ENCODE data around the gene AIFM3.

AIFM3 gene

GRCh38 chr22:20966883-20967696, at the start of gene AIFM3:
Gene AIFM3 (plus strand): TSS chr22:20967255. CDS start chr22:20967945, 690 bp downstream.
- peaks cover 18 to 60% (median 46%) of the 10 kb centered on the region in 10 experiments; a peak in 19 of 20 replicates for H3K4me1 ChIP-seq
- peak within 1 kb of the TSS in 3 of 11 experiments; percentile 3 to 52 (median 18); a peak in 5 of 22 replicates for H3K9ac ChIP-seq
- H4K20me1 ChIP-seq: peaks cover 0 to 36% (median 16%) of the 10 kb centered on the region in 11 experiments; a peak in 13 of 22 replicates
- H3K4me2 ChIP-seq: peak within 1 kb of the TSS; percentile 19 to 95 (median 88); a peak in 20 of 22 replicates
- no peaks in the 10 kb centered on the region for H3K36me3 ChIP-seq
- no peaks in the 10 kb centered on the region for H3K9me3 ChIP-seq (replicated peaks in 1 of 11)
- no peak for TF ChIP-seq Cebpa-rat (IDR thresholded peaks at IDR 0.05)
- H3K4me3 ChIP-seq: peak within 1 kb of the TSS in 1 of 10 experiments; percentile 15; a peak in 1 of 20 replicates
- peak within 1 kb of the TSS in 1 of 11 experiments; percentile 56; a peak in 1 of 22 replicates for H3K27ac ChIP-seq
- H3K27me3 ChIP-seq: peaks cover 37 to 55% (median 42%) of the 10 kb centered on the region in 11 experiments

GRCh38 chr22:20918663-20919218, 48.3 kb upstream of the AIFM3 start:
- TF ChIP-seq Cebpa-rat (IDR thresholded peaks at IDR 0.05): no peak
- H3K4me1 ChIP-seq: peaks cover 23 to 46% (median 39%) of the 10 kb centered on the region in 10 experiments
- H3K27me3 ChIP-seq: no peaks in the 10 kb centered on the region
- peaks cover 53 to 64% (median 61%) of the 10 kb centered on the region in 11 experiments for H4K20me1 ChIP-seq
- peak overlapping the region; percentile 29 to 96 (median 94); a peak in 20 of 22 replicates for H3K27ac ChIP-seq
- peaks cover 0 to 22% (median 10%) of the 10 kb centered on the region in 11 experiments; a peak in 16 of 22 replicates for H3K36me3 ChIP-seq
- peak overlapping the region; percentile 92 to 98 (median 96) for H3K9ac ChIP-seq
- H3K9me3 ChIP-seq (replicated peaks in 1 of 11): no peaks in the 10 kb centered on the region
- peak overlapping the region; percentile 74 to 98 (median 90) for H3K4me2 ChIP-seq
- H3K4me3 ChIP-seq: peak overlapping the region; percentile 93 to 99 (median 97)

GRCh38 chr22:20919718-20920117, 47.3 kb upstream of the AIFM3 start:
- peaks cover 32 to 56% (median 48%) of the 10 kb centered on the region in 10 experiments for H3K4me1 ChIP-seq

GRCh38 chr22:20920881-20921203, 46.2 kb upstream of the AIFM3 start:
- peak overlapping the region; percentile 93 to 99 (median 97) for H3K4me3 ChIP-seq
- peak overlapping the region in 2 of 11 experiments; percentile 7 to 27; a peak in 2 of 22 replicates for H3K27ac ChIP-seq
- TF ChIP-seq Cebpa-rat (IDR thresholded peaks at IDR 0.05): no peak
- H3K9ac ChIP-seq: peak overlapping the region; percentile 92 to 98 (median 96); a peak in 21 of 22 replicates
- H3K4me2 ChIP-seq: peak overlapping the region; percentile 74 to 98 (median 90)
- no peaks in the 10 kb centered on the region for H3K9me3 ChIP-seq (replicated peaks in 1 of 11)
- peaks cover 74 to 85% (median 82%) of the 10 kb centered on the region in 11 experiments for H4K20me1 ChIP-seq
- H3K27me3 ChIP-seq: no peaks in the 10 kb centered on the region
- H3K36me3 ChIP-seq: peaks cover 0 to 43% (median 31%) of the 10 kb centered on the region in 11 experiments; a peak in 18 of 22 replicates
- peaks cover 32 to 67% (median 54%) of the 10 kb centered on the region in 10 experiments for H3K4me1 ChIP-seq

More at GRCh38 chr22:20919718-20920117, 47.3 kb upstream of the AIFM3 start:
- peak overlapping the region; percentile 74 to 98 (median 90) for H3K4me2 ChIP-seq
- H3K9ac ChIP-seq: peak overlapping the region; percentile 92 to 98 (median 96)
- no peak for TF ChIP-seq Cebpa-rat (IDR thresholded peaks at IDR 0.05)
- H4K20me1 ChIP-seq: peaks cover 63 to 73% (median 71%) of the 10 kb centered on the region in 11 experiments
- H3K4me3 ChIP-seq: peak overlapping the region; percentile 93 to 99 (median 97)
- H3K36me3 ChIP-seq: peaks cover 0 to 32% (median 20%) of the 10 kb centered on the region in 11 experiments; a peak in 18 of 22 replicates
- H3K9me3 ChIP-seq (replicated peaks in 1 of 11): no peaks in the 10 kb centered on the region
- H3K27me3 ChIP-seq: no peaks in the 10 kb centered on the region
- peak overlapping the region in 10 of 11 experiments; percentile 2 to 48 (median 15); a peak in 7 of 22 replicates for H3K27ac ChIP-seq

- H3K4me3 ChIP-seq: no peak overlapping the region
These were observed 44.8 kb upstream of the AIFM3 start for GRCh38 chr22:20922141-20922751.

GRCh38 chr22:20926243-20926642, 40.8 kb upstream of the AIFM3 start:
- Histone ChIP-seq H3K36me3 (peaks cover 0 to 87% (median 52%) of the 10 kb centered on the region in 11 experiments; a peak in 20 of 22 replicates), H3K4me3 (no peak overlapping the region), H3K27ac (peak overlapping the region in 1 of 11 experiments; percentile 17; a peak in 1 of 22 replicates), H3K4me2 (peak overlapping the region in 4 of 11 experiments; percentile 20 to 77 (median 58); a peak in 7 of 22 replicates), H4K20me1 (peaks cover 99 to 100% (median 100%) of the 10 kb centered on the region in 11 experiments), H3K27me3 (no peaks in the 10 kb centered on the region), H3K4me1 (peaks cover 20 to 90% (median 37%) of the 10 kb centered on the region in 10 experiments), H3K9ac (peak overlapping the region in 2 of 11 experiments; percentile 18 to 51; a peak in 3 of 22 replicates), H3K9me3 (replicated peaks in 1 of 11) (no peaks in the 10 kb centered on the region)
- TF ChIP-seq Cebpa-rat (IDR thresholded peaks at IDR 0.05): no peak

More at GRCh38 chr22:20922141-20922751, 44.8 kb upstream of the AIFM3 start:
- TF ChIP-seq Cebpa-rat (IDR thresholded peaks at IDR 0.05): no peak
- no peak overlapping the region for H3K27ac ChIP-seq
- H3K36me3 ChIP-seq: peaks cover 0 to 55% (median 34%) of the 10 kb centered on the region in 11 experiments; a peak in 18 of 22 replicates
- H3K27me3 ChIP-seq: no peaks in the 10 kb centered on the region
- peaks cover 88 to 99% (median 96%) of the 10 kb centered on the region in 11 experiments for H4K20me1 ChIP-seq
- H3K4me2 ChIP-seq: peak overlapping the region; percentile 27 to 98 (median 87); a peak in 18 of 22 replicates
- H3K4me1 ChIP-seq: peaks cover 36 to 76% (median 53%) of the 10 kb centered on the region in 10 experiments
- H3K9me3 ChIP-seq (replicated peaks in 1 of 11): no peaks in the 10 kb centered on the region
- H3K9ac ChIP-seq: peak overlapping the region in 1 of 11 experiments; percentile 34; a peak in 2 of 22 replicates

- Histone ChIP-seq H3K27ac (no peak overlapping the region), H3K9me3 (replicated peaks in 1 of 11) (no peaks in the 10 kb centered on the region), H3K36me3 (peaks cover 0 to 88% (median 56%) of the 10 kb centered on the region in 11 experiments; a peak in 20 of 22 replicates), H3K4me3 (no peak overlapping the region), H4K20me1 (peaks cover 99 to 100% (median 100%) of the 10 kb centered on the region in 11 experiments), H3K4me2 (peak overlapping the region in 2 of 11 experiments; percentile 1 to 44; a peak in 2 of 22 replicates), H3K27me3 (no peaks in the 10 kb centered on the region), H3K4me1 (peaks cover 12 to 87% (median 21%) of the 10 kb centered on the region in 10 experiments; a peak in 18 of 20 replicates), H3K9ac (no peak overlapping the region)
- TF ChIP-seq Cebpa-rat (IDR thresholded peaks at IDR 0.05): no peak
These were observed 39.0 kb upstream of the AIFM3 start for GRCh38 chr22:20927940-20928572.

GRCh38 chr22:20928573-20928967, 38.5 kb upstream of the AIFM3 start:
- peaks cover 1 to 88% (median 56%) of the 10 kb centered on the region in 11 experiments for H3K36me3 ChIP-seq

More at GRCh38 chr22:20928573-20928967, 38.5 kb upstream of the AIFM3 start:
- Histone ChIP-seq H3K4me1 (peaks cover 12 to 82% (median 21%) of the 10 kb centered on the region in 10 experiments; a peak in 18 of 20 replicates), H3K9ac (no peak overlapping the region), H3K27ac (no peak overlapping the region), H3K4me3 (no peak overlapping the region), H4K20me1 (peaks cover 99 to 100% (median 100%) of the 10 kb centered on the region in 11 experiments), H3K9me3 (replicated peaks in 1 of 11) (no peaks in the 10 kb centered on the region), H3K27me3 (no peaks in the 10 kb centered on the region), H3K4me2 (peak overlapping the region in 2 of 11 experiments; percentile 1 to 44; a peak in 3 of 22 replicates)
- TF ChIP-seq Cebpa-rat (IDR thresholded peaks at IDR 0.05): no peak

Measured in BLaER1 treated with 17β-estradiol and CSF1 and Interleukin-3, amounts not matched to agents 10 nM and 100 nM (cell line).